Activated naive CD4-positive, alpha-beta T cell treated with Interleukin-2 at 50 U/mL for 16 hours (primary cell): ENCODE measurements around the gene NABP1.

Source experiments
- DNase-seq: peaks from one replicate; pipeline ENCODE4 v3.0.0-alpha.2; 2020

Gene NABP1

DNA sequence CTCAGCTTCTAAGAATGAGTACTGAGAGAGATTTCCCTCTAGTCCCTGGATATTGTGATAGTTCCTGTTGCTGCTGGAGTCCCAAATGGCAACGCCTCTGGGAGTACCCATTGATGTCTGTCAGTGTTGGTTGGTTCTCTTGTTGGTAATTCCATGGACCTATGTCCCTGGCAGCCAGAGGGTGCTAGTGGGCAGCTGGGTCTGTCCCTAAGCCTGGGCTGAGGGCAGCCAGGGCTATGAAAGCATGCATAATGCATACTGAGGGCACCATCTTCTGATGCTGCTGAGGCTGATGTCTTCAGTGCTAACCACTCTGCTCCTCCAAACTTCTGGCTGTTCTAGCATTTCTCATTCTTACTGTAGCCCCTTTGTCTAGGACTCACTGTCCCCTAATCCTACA lies 35.9 kb downstream of the NABP1 start:
- DNase-seq, result no peak

- no peak for DNase-seq
Measured at GRCh38 chr2:191714925-191715324, 37.0 kb downstream of the NABP1 start.

- no peak for DNase-seq
Measured at GRCh38 chr2:191715471-191715870, 37.5 kb downstream of the NABP1 start.

GRCh38 chr2:191719261-191719660 lies 41.3 kb downstream of the NABP1 start:
- DNase-seq, result no peak

GRCh38 chr2:191719938-191720337 lies 42.0 kb downstream of the NABP1 start:
- no peak for DNase-seq

DNA sequence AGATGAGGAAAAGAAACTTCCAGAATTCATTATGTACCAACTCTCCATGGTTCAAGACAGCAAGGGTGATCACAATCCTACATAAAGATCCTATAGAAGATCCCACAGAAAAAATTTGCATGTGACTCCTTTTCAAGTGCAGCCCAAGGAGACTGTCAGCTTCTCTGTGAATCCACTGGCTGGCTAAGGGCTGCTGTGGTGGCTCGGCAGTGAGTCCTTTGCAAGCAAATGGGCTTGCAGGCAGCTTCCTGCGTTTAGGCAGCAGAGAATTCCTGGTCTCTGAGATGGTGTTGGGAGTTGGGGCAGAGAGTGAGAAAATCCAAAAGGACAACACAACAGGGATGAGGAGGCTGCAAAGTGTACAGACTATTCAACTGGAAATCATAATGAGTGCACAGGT lies 43.4 kb downstream of the NABP1 start:
- DNase-seq, result no peak

DNA sequence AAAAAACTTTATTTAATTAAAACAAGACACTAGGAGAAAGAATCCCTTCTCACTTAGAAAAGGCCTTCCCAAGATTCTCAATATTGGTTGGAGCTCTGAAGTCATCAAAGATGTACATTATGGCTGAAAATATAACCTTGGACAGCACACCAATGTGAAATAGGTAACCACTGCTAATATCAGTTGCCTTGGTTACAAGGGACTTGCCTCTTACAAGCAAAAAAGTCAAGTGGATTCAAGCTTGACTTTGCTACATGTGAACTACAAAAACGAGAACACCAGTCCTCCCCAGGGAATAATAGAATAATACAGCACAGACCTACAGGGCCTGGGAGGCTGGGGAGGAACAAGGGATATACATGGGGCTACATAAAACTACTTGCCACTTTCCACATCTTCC lies 46.1 kb downstream of the NABP1 start:
- DNase-seq, result no peak

DNA sequence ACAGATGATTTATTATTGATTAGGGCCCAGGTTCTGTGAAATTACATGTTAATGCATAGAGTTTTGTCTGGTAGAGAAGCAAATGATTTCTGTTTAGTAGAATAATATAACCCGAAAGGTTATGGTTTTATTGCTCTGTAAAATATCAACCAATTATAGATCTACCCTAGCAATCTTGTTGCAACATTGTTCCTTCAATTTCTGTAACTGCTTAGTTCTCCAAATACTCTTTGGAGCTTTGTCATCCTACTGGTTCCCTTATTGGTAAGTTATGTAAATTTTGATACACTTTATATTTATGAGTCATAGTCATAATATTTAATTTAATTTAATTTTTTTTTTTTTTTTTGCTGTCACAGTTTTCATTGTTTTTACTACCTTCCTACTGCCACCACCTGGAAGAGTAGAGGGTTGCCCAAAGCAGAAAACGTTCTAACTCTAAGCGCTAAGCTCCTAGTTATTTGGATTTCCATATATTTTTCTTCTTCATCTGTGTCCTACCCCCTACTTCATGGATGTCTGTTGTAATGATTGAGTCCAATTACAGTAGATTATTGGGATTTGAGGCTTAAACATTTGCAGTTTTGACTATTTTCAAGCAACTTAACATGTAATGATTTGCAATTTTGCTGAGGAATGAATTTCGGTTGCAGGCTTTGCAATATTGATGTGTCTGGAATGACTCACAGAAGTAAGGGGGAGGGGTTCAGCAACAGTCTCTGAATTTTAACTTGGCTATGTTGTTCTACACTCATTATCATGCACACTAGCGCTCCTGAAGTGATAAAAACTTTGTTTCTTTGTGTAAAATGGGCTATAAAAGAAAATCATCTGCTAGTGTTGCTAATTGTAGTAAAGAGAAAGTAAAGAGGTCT lies 51.1 kb downstream of the NABP1 start:
- no peak for DNase-seq

- DNase-seq, result no peak
Measured at GRCh38 chr2:191730263-191730662, 52.3 kb downstream of the NABP1 start.
